Measurements from ENCODE around the gene HMX2.
"Not testable (repeated sequence)": the region's sequence is repeated elsewhere in the genome, so short reads cannot be mapped to it uniquely, and the experiment has no call there.

The HMX2 gene

GRCh38 chr10:123164319-123164718, 16.4 kb downstream of the HMX2 start:
- peaks cover 18% of the 10 kb centered on the region for H3K79me2 ChIP-seq (ENCODE audit: insufficient read depth, low read length)
- H2AFZ ChIP-seq (ENCODE audit: low read length), result no peak overlapping the region
- no peak overlapping the region for H3K9ac ChIP-seq (ENCODE audit: low read length)
- H3K27ac ChIP-seq (ENCODE audit: low read depth, low read length, poor library complexity, severe bottlenecking), result no peak overlapping the region
- peaks cover 99% of the 10 kb centered on the region for H3K36me3 ChIP-seq (ENCODE audit: insufficient read depth, low read length)
- TF ChIP-seq CTCF (IDR thresholded peaks at IDR 0.05; ENCODE audit: low read length) (no peak), EZH2 (IDR thresholded peaks at IDR 0.05; ENCODE audit: borderline replicate concordance, low read length) (no peak)
- no peak overlapping the region for H3K4me3 ChIP-seq (ENCODE audit: low read depth, low read length, poor library complexity, severe bottlenecking)
- H3K9me3 ChIP-seq (ENCODE audit: low read length), result no peaks in the 10 kb centered on the region
- no peaks in the 10 kb centered on the region for H3F3A ChIP-seq (ENCODE audit: insufficient read depth, low read length)
- H3K4me2 ChIP-seq (ENCODE audit: low read length), result no peak overlapping the region
- peaks cover 15% of the 10 kb centered on the region for H3K4me1 ChIP-seq (ENCODE audit: insufficient read depth, low read length, severe bottlenecking)
- H4K20me1 ChIP-seq (ENCODE audit: insufficient read depth, low read length), result no peaks in the 10 kb centered on the region
- no peaks in the 10 kb centered on the region for H3K9me2 ChIP-seq (ENCODE audit: low read depth, low read length)
- no peaks in the 10 kb centered on the region for H3K27me3 ChIP-seq (ENCODE audit: insufficient read depth, low read length)

GRCh38 chr10:123165445-123166072, 17.6 kb downstream of the HMX2 start:
- H3K9me2 ChIP-seq (ENCODE audit: low read depth, low read length), result no peaks in the 10 kb centered on the region
- no peaks in the 10 kb centered on the region for H3K9me3 ChIP-seq (ENCODE audit: low read length)
- no peaks in the 10 kb centered on the region for H3K27me3 ChIP-seq (ENCODE audit: insufficient read depth, low read length)
- no peak overlapping the region for H2AFZ ChIP-seq (ENCODE audit: low read length)
- H3F3A ChIP-seq (ENCODE audit: insufficient read depth, low read length), result no peaks in the 10 kb centered on the region
- no peak overlapping the region for H3K4me2 ChIP-seq (ENCODE audit: low read length)
- no peaks in the 10 kb centered on the region for H4K20me1 ChIP-seq (ENCODE audit: insufficient read depth, low read length)
- TF ChIP-seq EZH2 (IDR thresholded peaks at IDR 0.05; ENCODE audit: borderline replicate concordance, low read length), result no peak
- peaks cover 94% of the 10 kb centered on the region for H3K36me3 ChIP-seq (ENCODE audit: insufficient read depth, low read length)
- H3K79me2 ChIP-seq (ENCODE audit: insufficient read depth, low read length), result 0 out of 2 replicates have a peak, but pooled peaks cover 8% of the 10 kb centered on the region
- H3K27ac ChIP-seq (ENCODE audit: low read depth, low read length, poor library complexity, severe bottlenecking), result no peak overlapping the region
- H3K9ac ChIP-seq (ENCODE audit: low read length), result no peak overlapping the region
- no peak overlapping the region for H3K4me3 ChIP-seq (ENCODE audit: low read depth, low read length, poor library complexity, severe bottlenecking)
- peaks cover 3% of the 10 kb centered on the region for H3K4me1 ChIP-seq (ENCODE audit: insufficient read depth, low read length, severe bottlenecking)

- H3K79me2 ChIP-seq (ENCODE audit: insufficient read depth, low read length), result 0 out of 2 replicates have a peak, but pooled peaks cover 8% of the 10 kb centered on the region
- H3K27ac ChIP-seq (ENCODE audit: low read depth, low read length, poor library complexity, severe bottlenecking), result no peak overlapping the region
- no peak overlapping the region for H2AFZ ChIP-seq (ENCODE audit: low read length)
- H3F3A ChIP-seq (ENCODE audit: insufficient read depth, low read length), result no peaks in the 10 kb centered on the region
- H3K36me3 ChIP-seq (ENCODE audit: insufficient read depth, low read length), result peaks cover 87% of the 10 kb centered on the region
- no peaks in the 10 kb centered on the region for H3K4me1 ChIP-seq (ENCODE audit: insufficient read depth, low read length, severe bottlenecking)
- no peak for TF ChIP-seq CTCF (IDR thresholded peaks at IDR 0.05; ENCODE audit: low read length)
- TF ChIP-seq EZH2 (IDR thresholded peaks at IDR 0.05; ENCODE audit: borderline replicate concordance, low read length), result no peak
- H3K9me3 ChIP-seq (ENCODE audit: low read length), result no peaks in the 10 kb centered on the region
- no peak overlapping the region for H3K4me3 ChIP-seq (ENCODE audit: low read depth, low read length, poor library complexity, severe bottlenecking)
- H3K27me3 ChIP-seq (ENCODE audit: insufficient read depth, low read length), result no peaks in the 10 kb centered on the region
- H3K9ac ChIP-seq (ENCODE audit: low read length), result no peak overlapping the region
- H3K4me2 ChIP-seq (ENCODE audit: low read length), result no peak overlapping the region
- no peaks in the 10 kb centered on the region for H4K20me1 ChIP-seq (ENCODE audit: insufficient read depth, low read length)
- H3K9me2 ChIP-seq (ENCODE audit: low read depth, low read length), result no peaks in the 10 kb centered on the region
These were observed 18.7 kb downstream of the HMX2 start for GRCh38 chr10:123166618-123167017.

- Histone ChIP-seq H3K79me2 (ENCODE audit: insufficient read depth, low read length) (no peaks in the 10 kb centered on the region), H3K4me3 (ENCODE audit: low read depth, low read length, poor library complexity, severe bottlenecking) (no peak overlapping the region), H2AFZ (ENCODE audit: low read length) (no peak overlapping the region), H3K4me2 (ENCODE audit: low read length) (no peak overlapping the region), H3K27me3 (ENCODE audit: insufficient read depth, low read length) (no peaks in the 10 kb centered on the region), H4K20me1 (ENCODE audit: insufficient read depth, low read length) (no peaks in the 10 kb centered on the region), H3K9ac (ENCODE audit: low read length) (no peak overlapping the region), H3K27ac (ENCODE audit: low read depth, low read length, poor library complexity, severe bottlenecking) (no peak overlapping the region), H3K36me3 (ENCODE audit: insufficient read depth, low read length) (peaks cover 67% of the 10 kb centered on the region), H3K9me3 (ENCODE audit: low read length) (no peaks in the 10 kb centered on the region), H3K4me1 (ENCODE audit: insufficient read depth, low read length, severe bottlenecking) (no peaks in the 10 kb centered on the region), H3K9me2 (ENCODE audit: low read depth, low read length) (no peaks in the 10 kb centered on the region), H3F3A (ENCODE audit: insufficient read depth, low read length) (no peaks in the 10 kb centered on the region; the same call in 1 of the 2 replicates)
- no peak for TF ChIP-seq CTCF (IDR thresholded peaks at IDR 0.05; ENCODE audit: low read length)
- no peak for TF ChIP-seq EZH2 (IDR thresholded peaks at IDR 0.05; ENCODE audit: borderline replicate concordance, low read length)
These were observed 23.0 kb downstream of the HMX2 start for GRCh38 chr10:123170961-123171360.

- H3K27me3 ChIP-seq (ENCODE audit: insufficient read depth, low read length); H4K20me1 ChIP-seq (ENCODE audit: insufficient read depth, low read length); H3F3A ChIP-seq (ENCODE audit: insufficient read depth, low read length); H3K9ac ChIP-seq (ENCODE audit: low read length); H3K79me2 ChIP-seq (ENCODE audit: insufficient read depth, low read length); H3K27ac ChIP-seq (ENCODE audit: low read depth, low read length, poor library complexity, severe bottlenecking); H3K4me1 ChIP-seq (ENCODE audit: insufficient read depth, low read length, severe bottlenecking); H3K9me2 ChIP-seq (ENCODE audit: low read depth, low read length); H3K9me3 ChIP-seq (ENCODE audit: low read length); H3K4me3 ChIP-seq (ENCODE audit: low read depth, low read length, poor library complexity, severe bottlenecking); H2AFZ ChIP-seq (ENCODE audit: low read length); H3K4me2 ChIP-seq (ENCODE audit: low read length): not testable (repeated sequence)
- H3K36me3 ChIP-seq (ENCODE audit: insufficient read depth, low read length), result peaks cover 66% of the 10 kb centered on the region
These were observed 23.7 kb downstream of the HMX2 start for GRCh38 chr10:123171616-123172015.
